ENCODE data around the gene LMOD3.

Gene LMOD3

DNA sequence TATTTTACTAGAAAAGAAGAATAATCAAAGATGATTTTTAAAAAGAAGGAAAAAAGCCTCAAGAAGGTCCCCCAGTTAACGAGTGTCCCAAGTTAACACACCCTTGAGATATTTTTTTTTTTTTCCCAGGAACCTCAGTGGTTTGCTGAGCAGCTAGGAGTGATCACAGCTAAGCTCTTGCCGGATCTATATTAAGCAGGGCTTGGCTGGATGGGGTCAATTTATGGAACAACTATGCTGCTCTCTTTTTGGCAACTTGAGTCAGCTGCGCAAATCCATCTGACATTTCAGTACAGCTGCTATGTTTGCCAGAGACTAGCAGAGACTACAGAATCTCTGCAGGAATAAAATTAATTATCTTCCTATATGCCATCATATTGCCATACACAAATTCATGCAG is at the start of gene LMOD3:
LMOD3 (minus strand) TSS at position 193 of the 400 bp plus-strand sequence. CDS start 209 bp downstream, outside the sequence.
- no peak for DNase-seq

DNA sequence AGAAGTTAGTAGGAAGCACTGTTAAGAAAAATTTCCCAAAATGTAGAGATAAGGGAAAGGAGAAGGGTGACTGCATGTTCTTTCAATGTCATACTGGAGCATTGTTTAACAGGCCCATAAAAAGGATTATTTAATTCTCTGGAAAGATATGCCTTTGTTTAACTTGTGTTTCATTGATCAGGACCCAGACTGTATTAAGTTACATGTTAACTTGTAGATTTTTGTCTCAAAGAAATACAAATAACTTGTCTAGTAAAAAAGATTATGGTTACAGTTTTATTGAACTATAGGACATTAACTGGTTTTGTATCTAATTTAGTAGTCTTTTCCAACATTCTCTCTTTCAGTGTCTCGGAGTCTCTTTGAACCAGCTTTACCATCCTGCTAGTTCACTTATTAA is 49.7 kb upstream of the LMOD3 start:
- DNase-seq = no peak

GRCh38 chr3:69166446-69166845 is 44.1 kb upstream of the LMOD3 start:
- no peak for DNase-seq

DNA sequence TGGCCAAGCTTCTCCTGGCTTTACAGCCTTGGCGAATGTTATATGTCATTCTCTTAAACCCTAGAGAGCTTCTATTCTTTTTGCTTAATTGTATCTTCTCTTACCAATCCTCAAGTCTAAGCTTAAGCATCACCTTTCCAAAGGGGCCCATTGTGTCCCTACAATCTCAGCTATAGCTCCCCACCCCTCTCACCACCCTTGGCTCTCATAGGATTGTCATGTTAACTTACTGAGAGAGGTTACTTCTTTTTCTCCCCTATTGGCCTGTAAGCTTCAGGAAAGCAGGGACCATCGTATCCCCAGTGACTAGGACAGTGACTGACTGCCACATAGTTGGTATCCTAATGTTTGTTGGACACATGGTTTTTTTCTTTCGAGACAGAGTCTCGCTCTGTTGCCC is 43.3 kb upstream of the LMOD3 start:
- no peak for DNase-seq

DNA sequence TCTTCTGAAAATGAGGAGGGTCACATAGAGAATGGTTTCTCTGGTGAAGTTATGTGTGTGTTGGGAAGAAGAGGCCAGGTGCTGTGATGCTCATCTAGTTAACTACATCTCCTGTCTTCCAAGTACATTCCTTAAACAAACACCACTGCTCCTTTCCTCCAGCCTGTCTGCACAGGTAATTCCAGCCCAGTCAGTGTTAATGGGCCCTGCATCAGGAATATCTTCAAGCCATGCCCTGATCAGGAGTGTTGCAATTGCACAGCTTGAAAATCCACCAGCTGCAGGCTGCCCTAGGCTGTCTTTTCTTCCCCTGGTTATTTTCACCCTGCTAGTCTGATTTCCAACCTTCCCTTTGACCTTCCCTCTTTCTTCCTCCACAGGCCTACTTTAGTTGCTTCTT is 41.9 kb upstream of the LMOD3 start:
- DNase-seq = no peak

DNA sequence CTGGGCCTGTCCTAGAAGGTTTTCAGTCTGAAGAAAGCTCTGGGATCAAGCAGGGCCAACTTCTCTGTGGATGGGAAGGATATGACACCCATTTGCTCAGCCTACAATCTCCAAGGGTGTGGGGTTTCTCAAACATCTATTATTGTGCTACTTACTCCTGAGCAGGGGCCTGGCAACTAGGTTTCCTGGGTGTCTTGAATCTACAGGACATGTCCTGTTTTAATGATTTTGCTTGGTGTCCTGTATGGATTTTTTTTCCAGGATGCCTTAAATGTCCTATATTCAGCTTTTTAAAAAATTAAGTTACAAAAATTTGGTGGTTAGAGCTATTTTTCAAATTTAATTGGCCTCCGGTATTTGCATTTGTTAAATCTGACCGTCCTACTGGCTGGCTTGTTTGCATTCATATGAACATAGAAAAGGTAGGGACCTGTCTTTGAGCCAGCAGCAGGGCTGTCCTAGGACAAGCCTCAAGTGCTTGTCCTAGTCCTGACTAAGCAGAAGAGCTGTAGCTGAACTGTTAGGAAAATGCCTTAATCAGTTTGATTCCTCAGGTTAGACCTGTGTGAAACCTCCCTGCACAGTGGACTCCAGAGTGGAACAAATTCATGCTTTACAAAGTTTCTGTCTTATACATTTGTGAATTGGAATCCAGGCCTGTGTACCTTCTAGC is 40.0 kb upstream of the LMOD3 start:
- DNase-seq = no peak

GRCh38 chr3:69161587-69162307 is 39.4 kb upstream of the LMOD3 start:
- DNase-seq = peak; percentile 32

GRCh38 chr3:69160525-69160924 is 38.1 kb upstream of the LMOD3 start:
- no peak for DNase-seq

GRCh38 chr3:69160107-69160506 is 37.7 kb upstream of the LMOD3 start:
- no peak for DNase-seq

DNA sequence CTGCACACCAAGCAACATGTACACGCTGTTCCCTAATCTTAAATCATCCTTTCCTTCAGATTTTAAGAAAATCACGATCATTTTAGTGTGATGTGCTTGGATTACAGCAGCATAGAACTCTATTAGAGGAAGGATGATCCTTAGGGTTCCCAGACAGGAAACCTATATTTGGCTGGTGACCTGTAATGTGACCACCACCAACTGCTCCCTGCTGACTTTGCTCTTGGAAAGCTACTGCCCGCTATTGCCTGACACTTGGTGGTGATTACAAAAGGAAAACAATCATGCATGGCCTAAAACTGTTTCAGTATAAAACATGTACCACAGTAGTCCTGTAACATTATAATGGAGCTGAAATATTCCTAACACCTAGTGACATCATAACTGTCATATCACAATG is 27.2 kb upstream of the LMOD3 start:
- DNase-seq = no peak

DNA sequence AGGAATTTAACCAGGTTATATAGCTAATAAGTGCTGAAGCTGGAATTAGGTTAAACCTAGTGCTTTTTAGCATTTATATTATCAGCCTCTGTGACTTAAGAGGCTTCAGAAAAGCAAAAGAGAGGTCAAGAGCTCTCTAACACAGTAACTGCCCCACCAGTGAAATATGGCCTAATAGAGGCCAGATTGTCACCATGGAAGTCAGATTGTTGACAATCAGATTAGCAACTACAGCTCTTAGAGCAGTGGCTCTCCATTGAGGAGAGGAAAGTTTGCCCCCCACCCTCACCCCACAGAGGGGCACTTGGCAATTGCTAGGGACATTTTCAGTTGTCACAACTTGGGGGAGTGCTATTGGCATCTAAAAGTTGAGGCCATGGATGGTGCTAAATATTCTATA is 23.3 kb upstream of the LMOD3 start:
- no peak for DNase-seq

DNA sequence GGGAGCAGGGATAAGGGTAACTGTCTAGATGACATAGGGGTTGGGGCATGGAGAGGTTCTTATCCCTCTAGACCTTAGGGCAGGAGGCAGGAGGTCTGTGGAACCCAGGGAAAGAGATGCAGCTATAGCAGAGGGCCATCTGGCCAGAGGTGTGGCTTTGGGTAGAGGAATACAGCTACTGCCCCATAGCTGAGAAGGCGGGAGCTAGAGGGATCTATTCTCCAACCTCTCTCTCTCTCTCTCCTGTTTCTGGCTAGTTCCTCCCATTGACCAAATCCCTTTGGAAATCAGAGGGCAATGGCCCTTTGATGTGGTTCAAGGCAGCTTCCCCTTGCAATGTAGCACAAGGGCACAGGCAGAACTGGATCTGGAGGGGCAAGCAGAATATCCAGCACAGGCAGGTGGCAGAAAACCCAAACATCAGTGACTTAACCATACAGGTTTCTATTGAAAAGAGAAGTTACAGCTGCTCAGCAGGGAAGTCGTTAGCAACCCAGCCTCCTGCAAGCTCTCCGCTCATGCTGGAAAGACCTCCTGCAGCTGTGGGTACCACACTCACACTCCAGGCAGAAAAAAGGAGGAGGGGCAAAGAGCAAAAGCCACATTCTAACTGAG is 22.3 kb upstream of the LMOD3 start:
- peak; percentile 1 for DNase-seq

DNA sequence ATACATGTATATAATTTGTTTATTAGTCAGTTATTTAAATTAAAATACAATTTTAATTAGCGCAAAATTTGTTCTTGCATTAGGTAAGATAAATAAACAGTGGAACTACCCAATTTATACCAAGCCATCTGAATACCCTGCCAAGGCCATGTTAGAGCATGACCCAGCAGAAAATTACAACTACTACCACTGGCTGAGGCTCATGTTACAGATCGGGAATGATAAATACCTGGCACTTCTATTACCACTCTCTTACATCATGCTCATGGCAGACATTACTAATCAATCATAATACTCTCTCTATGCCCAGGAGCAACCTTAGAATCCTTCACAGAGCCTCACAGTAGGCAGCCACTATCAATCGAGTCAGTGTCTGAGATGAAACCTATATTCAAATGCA is 21.2 kb upstream of the LMOD3 start:
- DNase-seq = no peak

GRCh38 chr3:69142797-69143454 is 20.5 kb upstream of the LMOD3 start:
- no peak for DNase-seq

DNA sequence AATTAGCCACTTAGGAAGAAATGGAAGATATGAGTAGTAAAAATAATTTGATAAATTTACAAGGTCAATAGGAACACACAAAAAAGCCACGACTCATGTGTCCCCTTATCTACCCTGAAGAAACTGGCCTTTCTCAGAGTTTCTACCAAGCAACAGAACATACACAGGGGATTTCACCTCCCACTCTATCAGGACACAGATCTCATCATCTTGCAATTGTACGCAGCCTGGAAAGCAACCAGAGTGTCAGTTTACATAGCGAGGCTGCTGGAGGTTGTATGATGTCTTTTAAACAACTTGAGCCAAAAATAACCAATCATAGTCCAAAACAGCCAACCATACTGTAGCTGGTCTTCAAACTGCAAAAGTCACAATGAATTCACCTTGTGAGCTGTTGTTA is 19.7 kb upstream of the LMOD3 start:
- no peak for DNase-seq

DNA sequence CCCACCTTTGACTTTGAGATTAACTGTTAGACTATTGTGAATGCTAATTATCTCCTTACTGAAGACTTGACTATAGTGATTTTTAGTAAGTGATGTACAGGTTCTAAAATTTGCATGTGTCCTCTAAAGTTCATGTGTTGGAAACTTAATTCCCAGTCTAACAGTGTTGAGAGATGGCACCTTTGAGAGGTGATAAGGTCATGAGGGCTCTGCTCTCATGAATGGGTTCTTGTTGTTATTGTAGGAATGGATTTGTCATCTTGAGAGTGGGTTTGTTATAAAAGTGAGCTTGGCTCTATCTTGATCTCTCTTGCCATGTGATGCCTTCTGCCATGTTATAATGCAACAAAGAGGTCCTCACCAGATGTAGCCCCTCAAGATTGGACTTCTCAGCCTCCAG is 18.9 kb upstream of the LMOD3 start:
- no peak for DNase-seq

DNA sequence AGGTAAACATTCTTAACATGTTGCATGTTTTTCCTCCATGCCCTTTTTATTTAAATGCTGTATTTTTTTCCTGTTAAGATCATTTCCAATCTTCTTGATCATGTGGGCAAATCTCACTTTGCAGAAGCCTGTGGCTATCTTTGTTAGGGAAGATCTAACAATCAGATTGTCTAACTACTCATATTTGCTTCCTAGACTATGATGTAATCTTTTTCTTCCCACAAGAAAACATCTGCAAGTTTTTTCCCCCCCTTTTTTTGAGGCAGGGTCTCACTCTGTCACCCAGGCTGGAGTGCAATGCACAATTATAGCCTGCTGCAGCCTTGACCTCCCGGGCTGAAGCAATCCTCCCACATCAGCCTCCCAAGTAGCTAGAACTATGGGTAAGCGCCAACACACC is 15.0 kb upstream of the LMOD3 start:
- no peak for DNase-seq

DNA sequence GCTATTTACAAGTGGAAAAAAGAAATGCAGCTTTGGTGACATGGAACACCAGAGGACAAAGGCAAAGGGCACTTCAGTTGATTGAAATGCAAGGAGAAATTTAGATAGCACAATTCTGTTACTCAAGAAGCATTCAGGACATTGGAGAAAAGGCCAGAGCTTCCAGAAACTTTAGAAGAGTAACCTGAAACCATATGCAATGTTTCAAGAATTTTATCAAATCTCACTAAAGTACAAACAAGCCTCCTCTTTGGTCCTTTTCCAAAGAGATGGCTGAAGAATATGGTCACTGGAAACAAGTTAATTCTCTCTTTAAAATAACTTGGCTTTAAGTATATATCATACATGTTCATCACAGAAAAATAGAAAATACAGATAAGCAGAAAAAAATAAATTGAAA is 14.6 kb upstream of the LMOD3 start:
- no peak for DNase-seq

GRCh38 chr3:69130689-69131088 is 8.3 kb upstream of the LMOD3 start:
- DNase-seq = no peak

DNA sequence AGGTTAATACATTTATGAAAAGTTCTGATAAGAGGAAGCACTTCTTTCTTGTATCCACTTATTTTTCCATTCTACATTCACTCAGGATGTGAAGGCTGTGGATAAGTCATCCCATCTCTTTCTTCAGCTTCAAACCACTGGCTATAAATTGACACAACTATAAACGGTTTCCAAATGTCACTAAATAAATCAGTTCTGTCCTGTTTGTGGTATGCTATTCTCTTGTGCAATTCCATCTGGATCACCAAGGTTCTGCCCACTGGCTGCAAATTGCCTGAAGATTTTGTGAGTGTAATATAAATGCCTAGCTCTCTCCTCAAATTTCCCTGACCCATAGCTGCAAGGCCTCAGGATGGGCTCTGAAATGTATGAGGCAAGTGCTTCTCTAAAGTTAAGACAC is 7.1 kb upstream of the LMOD3 start:
- no peak for DNase-seq

GRCh38 chr3:69128509-69128908 is 6.1 kb upstream of the LMOD3 start:
- DNase-seq = no peak

- no peak for DNase-seq
Measured at GRCh38 chr3:69126999-69127398, 4.6 kb upstream of the LMOD3 start.

DNA sequence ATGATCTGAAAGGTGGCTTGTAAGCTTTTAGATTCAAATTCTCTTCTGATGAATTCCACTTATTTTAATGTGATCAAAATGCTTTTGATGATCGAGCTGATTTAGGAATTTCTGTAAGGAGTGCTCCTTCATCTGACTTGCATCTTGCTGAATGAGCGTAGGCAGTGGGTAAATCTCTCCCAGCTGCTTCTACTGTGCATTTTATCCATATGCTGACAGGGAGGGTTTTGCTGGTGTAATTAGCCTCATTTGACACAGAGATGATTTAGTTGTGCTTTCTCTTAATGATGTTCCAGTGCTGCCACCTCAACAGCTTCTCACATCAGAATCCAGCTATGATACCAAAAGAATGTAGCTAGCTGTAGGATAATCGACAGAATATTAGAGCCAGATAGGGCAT is 3.8 kb upstream of the LMOD3 start:
- no peak for DNase-seq

- no peak for DNase-seq
Measured at GRCh38 chr3:69121950-69122349, 445 bp downstream of the LMOD3 start.

All from NCI-H748 treated with DMSO at 0.1 percent for 48 hours (cell line).